Fibroblast of lung (primary cell): Measurements from ENCODE around the gene ZDHHC3.

Experiments
- CTCF ChIP-seq, 2 donors: IDR thresholded peaks in 1 of 2; conservative IDR thresholded peaks in 1 of 2; 1 replicate in 1 of 2; 2 replicates in 1 of 2; pipeline ENCODE4 v1.5.1; 2011 to 2012; ENCODE audit warnings: low read length in 2 of 2, control low read depth in 1 of 2, inconsistent platforms in 1 of 2, low read depth in 1 of 2, mild to moderate bottlenecking in 1 of 2
- EZH2 ChIP-seq: IDR thresholded peaks from 2 replicates; pipeline ENCODE4 v1.5.1; 2012; ENCODE audit warnings: low read length, control low read depth, mild to moderate bottlenecking; ENCODE audit errors: missing control alignments

DNA sequence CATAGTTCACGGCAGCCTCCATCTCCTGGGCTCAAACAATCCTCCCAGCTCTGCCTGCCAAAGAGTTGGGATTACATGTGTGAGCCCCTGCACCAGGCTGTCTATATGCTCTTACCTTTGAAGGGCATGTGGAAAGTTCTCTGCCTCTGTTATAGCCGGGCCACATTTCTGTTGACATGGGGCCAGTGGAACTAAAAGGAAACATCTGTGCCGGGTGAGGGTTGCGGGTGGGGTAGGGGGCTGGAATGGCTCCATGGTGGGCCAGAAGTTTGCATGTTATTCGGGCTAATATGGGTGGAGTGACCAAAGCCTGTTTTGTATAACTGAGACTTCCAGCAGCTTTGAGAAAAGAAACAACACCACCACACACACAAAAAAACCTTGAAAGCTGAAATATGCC lies 41.8 kb upstream of the ZDHHC3 start:
- TF ChIP-seq CTCF (conservative IDR thresholded peaks at IDR 0.05 in 1 of 2, IDR thresholded peaks at IDR 0.05 in 1 of 2; ENCODE audit: low read depth in 1 of 2, low read length in 2 of 2), result no peak
- no peak for TF ChIP-seq EZH2
